ENCODE results near the gene DBN1. TPM values are rescaled to one million over a fixed set of nuclear protein-coding genes. Genes with fewer than 3 reads are reported as not detected.

The DBN1 gene
- total RNA-seq, 1 experiment from 2014 or later, result 127 TPM

DNA sequence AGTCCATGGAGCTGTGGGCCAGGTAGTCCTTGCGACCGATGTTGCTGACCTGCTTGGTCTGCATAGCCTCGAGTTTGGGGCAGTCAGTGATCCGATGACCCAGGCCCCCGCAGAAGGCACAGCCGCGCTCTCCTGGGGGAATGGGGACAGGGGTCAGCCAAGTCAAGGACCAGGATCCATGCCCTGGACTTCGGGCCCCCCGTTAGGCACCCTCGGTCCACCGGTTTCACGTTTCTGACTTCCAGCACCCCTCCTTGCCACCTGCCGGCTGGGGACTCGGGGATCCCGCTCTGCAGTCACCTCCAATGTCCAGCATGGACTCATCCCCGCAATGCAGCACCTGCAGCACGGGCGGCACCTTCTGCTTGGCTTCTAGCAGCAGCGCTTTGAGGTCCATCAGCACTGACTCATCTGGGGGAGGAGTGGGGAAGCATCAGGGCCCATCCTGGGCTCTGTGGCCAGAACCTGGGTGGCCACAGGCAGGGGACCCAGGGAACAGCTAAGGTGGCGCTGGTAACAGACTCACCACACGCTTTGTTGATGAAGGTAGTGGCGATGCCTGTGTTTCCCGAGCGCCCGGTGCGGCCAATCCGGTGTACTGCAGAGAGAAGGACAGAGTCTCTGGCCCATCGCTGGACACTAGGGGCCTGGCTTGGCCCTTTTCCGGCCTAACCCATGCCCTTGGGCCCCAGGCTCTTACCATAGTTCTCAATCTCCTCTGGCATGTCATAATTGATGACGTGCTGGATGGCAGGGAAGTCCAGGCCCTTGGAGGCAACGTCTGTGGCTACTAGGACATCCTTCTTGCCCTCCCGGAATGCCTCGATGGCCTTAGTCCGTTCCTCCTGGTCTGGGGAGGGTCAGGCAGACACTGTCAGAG lies 38.6 kb upstream of the DBN1 start:
- TSS peak; percentile 9 for BruUV-seq (replicated peaks)
- peaks cover 29% of the 10 kb centered on the region for H3K79me2 ChIP-seq (ENCODE audit: low read length)
- ChIA-PET CTCF (no interaction called here), POLR2A (ENCODE audit: unreplicated experiment) (no interaction called here)
- ATAC-seq (no peak), DNase-seq (no peak)
- H3K4me3 ChIP-seq (ENCODE audit: low read length), result no peak overlapping the region
- H3K9me3 ChIP-seq (ENCODE audit: low read length), result no peaks in the 10 kb centered on the region
- H3K27ac ChIP-seq (ENCODE audit: low read length), result no peak overlapping the region
- no peak for TF ChIP-seq EZH2 (IDR thresholded peaks at IDR 0.05; ENCODE audit: low read length, unreplicated experiment)
- TF ChIP-seq, protein P1, sequence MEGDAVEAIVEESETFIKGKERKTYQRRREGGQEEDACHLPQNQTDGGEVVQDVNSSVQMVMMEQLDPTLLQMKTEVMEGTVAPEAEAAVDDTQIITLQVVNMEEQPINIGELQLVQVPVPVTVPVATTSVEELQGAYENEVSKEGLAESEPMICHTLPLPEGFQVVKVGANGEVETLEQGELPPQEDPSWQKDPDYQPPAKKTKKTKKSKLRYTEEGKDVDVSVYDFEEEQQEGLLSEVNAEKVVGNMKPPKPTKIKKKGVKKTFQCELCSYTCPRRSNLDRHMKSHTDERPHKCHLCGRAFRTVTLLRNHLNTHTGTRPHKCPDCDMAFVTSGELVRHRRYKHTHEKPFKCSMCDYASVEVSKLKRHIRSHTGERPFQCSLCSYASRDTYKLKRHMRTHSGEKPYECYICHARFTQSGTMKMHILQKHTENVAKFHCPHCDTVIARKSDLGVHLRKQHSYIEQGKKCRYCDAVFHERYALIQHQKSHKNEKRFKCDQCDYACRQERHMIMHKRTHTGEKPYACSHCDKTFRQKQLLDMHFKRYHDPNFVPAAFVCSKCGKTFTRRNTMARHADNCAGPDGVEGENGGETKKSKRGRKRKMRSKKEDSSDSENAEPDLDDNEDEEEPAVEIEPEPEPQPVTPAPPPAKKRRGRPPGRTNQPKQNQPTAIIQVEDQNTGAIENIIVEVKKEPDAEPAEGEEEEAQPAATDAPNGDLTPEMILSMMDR (conservative IDR thresholded peaks at IDR 0.05; ENCODE audit: low read depth, low read length), result no peak
- TF ChIP-seq EZH2phosphoT487 (IDR thresholded peaks at IDR 0.05; ENCODE audit: borderline replicate concordance, low read length), result no peak
- H3K27me3 ChIP-seq (ENCODE audit: low read length), result no peaks in the 10 kb centered on the region
- H3K9ac ChIP-seq (ENCODE audit: low read length), result no peak overlapping the region
- no peaks in the 10 kb centered on the region for H4K20me1 ChIP-seq (ENCODE audit: low read length)
- no peaks in the 10 kb centered on the region for H3K9me2 ChIP-seq (replicated peaks; ENCODE audit: low read length)
- no peaks in the 10 kb centered on the region for H3F3A ChIP-seq (ENCODE audit: low read length, unreplicated experiment)
- intact Hi-C loops (cut with micrococcal nuclease), result no loop called here
- no peak overlapping the region for H2AFZ ChIP-seq (ENCODE audit: low read length)
- peaks cover 29% of the 10 kb centered on the region for H3K36me3 ChIP-seq (ENCODE audit: low read depth, low read length)
- H3K4me1 ChIP-seq (ENCODE audit: insufficient read depth, low read length), result peaks cover 12% of the 10 kb centered on the region
- H3K4me2 ChIP-seq (ENCODE audit: low read length), result no peak overlapping the region

DNA sequence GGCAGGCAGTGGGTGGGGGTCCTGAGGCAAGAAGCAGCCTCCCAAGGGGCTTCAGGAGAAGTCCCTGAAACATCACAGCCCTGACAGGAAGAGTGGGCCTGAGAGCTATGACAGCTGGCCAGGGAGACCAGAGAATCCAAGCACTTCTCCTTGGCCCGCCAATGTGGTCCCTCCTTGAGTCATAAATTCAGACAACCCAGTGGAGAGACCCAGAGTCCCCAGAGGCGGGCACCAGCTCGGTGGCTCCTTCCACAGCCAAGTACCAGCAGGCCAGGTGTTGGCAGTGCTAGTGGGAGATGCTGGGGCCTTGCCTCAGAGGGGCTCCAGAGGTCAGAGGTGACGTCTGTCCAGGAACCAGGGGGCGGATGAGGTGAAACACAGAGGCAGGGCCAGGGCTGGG lies 37.7 kb upstream of the DBN1 start:
- ATAC-seq (no peak), DNase-seq (no peak)
- no peaks in the 10 kb centered on the region for H4K20me1 ChIP-seq (ENCODE audit: low read length)
- no TSS peak for BruUV-seq (replicated peaks)
- H3F3A ChIP-seq (ENCODE audit: low read length, unreplicated experiment), result no peaks in the 10 kb centered on the region
- H3K27ac ChIP-seq (ENCODE audit: low read length), result no peak overlapping the region
- no peaks in the 10 kb centered on the region for H3K27me3 ChIP-seq (ENCODE audit: low read length)
- no peak for TF ChIP-seq EZH2phosphoT487 (IDR thresholded peaks at IDR 0.05; ENCODE audit: borderline replicate concordance, low read length)
- TF ChIP-seq, protein P1 (conservative IDR thresholded peaks at IDR 0.05; ENCODE audit: low read depth, low read length), result no peak
- H3K4me3 ChIP-seq (ENCODE audit: low read length), result no peak overlapping the region
- intact Hi-C loops (cut with micrococcal nuclease), result no loop called here
- H3K79me2 ChIP-seq (ENCODE audit: low read length), result peaks cover 24% of the 10 kb centered on the region
- H2AFZ ChIP-seq (ENCODE audit: low read length), result no peak overlapping the region
- H3K4me2 ChIP-seq (ENCODE audit: low read length), result no peak overlapping the region
- no peak overlapping the region for H3K9ac ChIP-seq (ENCODE audit: low read length)
- H3K4me1 ChIP-seq (ENCODE audit: insufficient read depth, low read length), result peaks cover 12% of the 10 kb centered on the region
- peaks cover 29% of the 10 kb centered on the region for H3K36me3 ChIP-seq (ENCODE audit: low read depth, low read length)
- no peaks in the 10 kb centered on the region for H3K9me3 ChIP-seq (ENCODE audit: low read length)
- CTCF ChIA-PET, result interaction anchor here (0.6 kb wide), 1 partner anchor 27 kb away, joined by 7 read pairs; no protein-coding TSS in a partner anchor
- POLR2A ChIA-PET (ENCODE audit: unreplicated experiment), result no interaction called here
- H3K9me2 ChIP-seq (replicated peaks; ENCODE audit: low read length), result no peaks in the 10 kb centered on the region

DNA sequence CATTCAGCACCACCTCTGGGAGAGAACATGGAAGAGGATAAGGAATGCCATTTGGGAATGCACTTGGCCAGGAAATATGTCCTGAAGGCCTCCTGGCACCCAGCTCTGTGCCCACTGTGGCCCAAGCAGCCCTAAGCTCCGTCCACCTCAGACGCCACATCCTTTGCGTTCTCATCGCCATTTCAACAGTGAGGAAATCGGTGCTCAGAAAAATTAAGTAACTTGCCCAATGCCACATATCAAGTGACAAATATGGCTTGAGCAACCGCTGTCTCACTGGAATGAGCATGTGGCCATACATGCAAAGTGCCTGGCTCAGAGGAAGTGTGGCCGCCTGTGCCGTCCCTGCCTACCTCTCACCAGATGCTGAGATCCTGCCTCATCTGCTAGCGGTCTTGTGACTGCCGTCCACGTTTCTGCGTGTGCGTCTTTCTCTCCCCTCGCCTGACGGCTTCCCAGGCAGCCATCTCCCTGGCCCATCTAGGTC lies 37.2 kb upstream of the DBN1 start:
- intact Hi-C loops (cut with micrococcal nuclease), result no loop called here
- Histone ChIP-seq H3K79me2 (ENCODE audit: low read length) (peaks cover 18% of the 10 kb centered on the region), H3K9me2 (replicated peaks; ENCODE audit: low read length) (no peaks in the 10 kb centered on the region), H3F3A (ENCODE audit: low read length, unreplicated experiment) (no peaks in the 10 kb centered on the region), H3K9me3 (ENCODE audit: low read length) (no peaks in the 10 kb centered on the region), H3K27ac (ENCODE audit: low read length) (no peak overlapping the region), H4K20me1 (ENCODE audit: low read length) (no peaks in the 10 kb centered on the region), H3K4me1 (ENCODE audit: insufficient read depth, low read length) (peaks cover 8% of the 10 kb centered on the region), H2AFZ (ENCODE audit: low read length) (no peak overlapping the region), H3K4me2 (ENCODE audit: low read length) (no peak overlapping the region), H3K27me3 (ENCODE audit: low read length) (no peaks in the 10 kb centered on the region), H3K36me3 (ENCODE audit: low read depth, low read length) (peaks cover 27% of the 10 kb centered on the region), H3K4me3 (ENCODE audit: low read length) (no peak overlapping the region), H3K9ac (ENCODE audit: low read length) (no peak overlapping the region)
- TF ChIP-seq EZH2phosphoT487 (IDR thresholded peaks at IDR 0.05; ENCODE audit: borderline replicate concordance, low read length) (no peak), EZH2 (IDR thresholded peaks at IDR 0.05; ENCODE audit: low read length, unreplicated experiment) (no peak)
- TF ChIP-seq, protein P1 (conservative IDR thresholded peaks at IDR 0.05; ENCODE audit: low read depth, low read length), result no peak
- CTCF ChIA-PET, result interaction anchor here (0.6 kb wide), 1 partner anchor 28 kb away, joined by 7 read pairs; no protein-coding TSS in a partner anchor
- DNase-seq (no peak), ATAC-seq (no peak)
- POLR2A ChIA-PET (ENCODE audit: unreplicated experiment), result no interaction called here
- no TSS peak for BruUV-seq (replicated peaks)

Data from PC-3 (cell line).